ENCODE data around the gene JUN.

Gene JUN

DNA sequence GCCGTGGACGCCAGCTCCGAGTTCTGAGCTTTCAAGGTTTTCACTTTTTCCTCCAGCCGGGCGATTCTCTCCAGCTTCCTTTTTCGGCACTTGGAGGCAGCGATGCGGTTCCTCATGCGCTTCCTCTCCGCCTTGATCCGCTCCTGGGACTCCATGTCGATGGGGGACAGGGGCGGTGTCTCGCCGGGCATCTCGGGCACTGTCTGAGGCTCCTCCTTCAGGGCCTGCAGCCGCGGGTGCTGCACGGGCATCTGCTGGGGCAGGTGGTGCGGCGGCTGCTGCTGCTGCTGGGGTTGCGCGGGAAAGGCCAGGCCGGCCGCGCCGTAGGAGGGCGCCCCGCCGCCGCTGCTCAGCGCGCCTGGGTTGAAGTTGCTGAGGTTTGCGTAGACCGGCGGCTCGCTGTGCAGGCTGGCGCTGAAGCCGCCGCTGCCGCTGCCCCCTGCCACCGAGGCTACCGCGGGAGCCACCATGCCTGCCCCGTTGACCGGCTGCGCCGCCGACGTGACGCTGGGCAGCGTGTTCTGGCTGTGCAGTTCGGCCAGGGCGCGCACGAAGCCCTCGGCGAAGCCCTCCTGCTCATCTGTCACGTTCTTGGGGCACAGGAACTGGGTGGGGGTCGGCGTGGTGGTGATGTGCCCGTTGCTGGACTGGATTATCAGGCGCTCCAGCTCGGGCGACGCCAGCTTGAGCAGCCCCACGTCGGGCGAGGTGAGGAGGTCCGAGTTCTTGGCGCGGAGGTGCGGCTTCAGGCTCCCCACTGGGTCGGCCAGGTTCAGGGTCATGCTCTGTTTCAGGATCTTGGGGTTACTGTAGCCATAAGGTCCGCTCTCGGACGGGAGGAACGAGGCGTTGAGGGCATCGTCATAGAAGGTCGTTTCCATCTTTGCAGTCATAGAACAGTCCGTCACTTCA lies 1.4 kb downstream of the JUN start:
- peak; percentile 66 for DNase-seq

DNA sequence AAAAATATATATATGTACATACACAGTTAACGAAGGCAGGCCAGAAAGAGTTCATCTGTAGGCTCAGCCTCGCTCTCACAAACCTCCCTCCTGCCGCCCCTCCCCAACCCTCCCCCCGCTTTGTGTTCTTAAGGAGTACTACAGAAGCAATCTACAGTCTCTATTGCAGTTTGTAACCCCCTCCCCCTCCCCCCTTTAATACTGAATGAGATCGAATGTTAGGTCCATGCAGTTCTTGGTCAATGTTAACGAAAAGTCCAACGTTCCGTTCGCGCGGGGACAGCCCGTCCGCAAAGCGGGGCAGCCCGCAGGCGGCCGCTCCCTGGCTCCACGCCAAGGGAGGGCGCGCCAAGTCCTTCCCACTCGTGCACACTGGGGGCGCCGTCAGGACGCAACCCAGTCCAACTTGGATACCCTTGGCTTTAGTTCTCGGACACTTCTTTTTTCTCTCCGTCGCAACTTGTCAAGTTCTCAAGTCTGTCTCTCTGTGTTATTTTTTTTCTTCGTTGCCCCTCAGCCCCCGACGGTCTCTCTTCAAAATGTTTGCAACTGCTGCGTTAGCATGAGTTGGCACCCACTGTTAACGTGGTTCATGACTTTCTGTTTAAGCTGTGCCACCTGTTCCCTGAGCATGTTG lies 2.2 kb downstream of the JUN start:
- DNase-seq = peak; percentile 74

DNA sequence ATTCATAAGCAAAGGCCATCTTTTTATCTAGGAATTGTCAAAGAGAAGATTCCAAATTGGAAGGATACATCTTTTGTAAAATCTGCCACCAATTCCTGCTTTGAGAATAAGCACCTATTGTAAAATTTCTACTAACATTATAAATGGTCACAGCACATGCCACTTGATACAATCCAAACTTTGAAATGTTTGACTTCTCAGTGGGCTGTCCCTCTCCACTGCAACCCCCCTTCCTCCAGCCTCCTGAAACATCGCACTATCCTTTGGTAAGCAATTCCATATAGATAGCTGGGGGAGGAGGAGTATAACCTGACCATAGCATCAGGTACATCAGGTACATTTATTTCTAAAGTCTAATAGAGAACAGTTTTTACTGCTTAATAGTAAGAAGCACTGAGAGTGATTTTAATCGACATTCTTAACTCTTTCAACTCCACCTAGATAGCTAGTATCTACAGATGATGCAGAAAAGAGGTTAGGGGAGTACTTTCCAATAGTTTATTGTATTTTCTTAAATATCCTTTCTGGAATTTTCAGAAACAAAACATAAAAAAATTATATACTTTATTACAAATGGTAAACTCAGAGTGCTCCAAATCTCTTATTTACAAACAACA lies 2.9 kb downstream of the JUN start:
- no peak for DNase-seq

DNA sequence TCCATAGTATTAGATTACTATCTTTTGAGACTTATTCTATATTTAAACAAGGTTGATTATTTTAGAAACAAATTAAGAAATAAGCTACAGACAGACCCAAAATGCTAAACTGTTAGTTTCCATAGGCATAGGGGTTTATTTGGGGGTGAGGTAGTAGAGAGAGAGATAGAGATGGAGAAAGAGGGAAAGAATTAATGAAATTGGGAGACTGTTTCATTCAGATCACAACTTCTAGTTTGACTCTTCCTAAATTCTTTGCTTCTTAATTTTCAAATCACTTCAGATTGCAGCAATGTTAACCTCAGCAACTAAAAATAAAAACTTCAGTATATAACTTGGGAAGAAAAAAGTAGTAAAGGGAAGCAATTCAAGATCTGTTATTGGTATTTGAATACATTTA lies 3.4 kb downstream of the JUN start:
- no peak for DNase-seq

DNA sequence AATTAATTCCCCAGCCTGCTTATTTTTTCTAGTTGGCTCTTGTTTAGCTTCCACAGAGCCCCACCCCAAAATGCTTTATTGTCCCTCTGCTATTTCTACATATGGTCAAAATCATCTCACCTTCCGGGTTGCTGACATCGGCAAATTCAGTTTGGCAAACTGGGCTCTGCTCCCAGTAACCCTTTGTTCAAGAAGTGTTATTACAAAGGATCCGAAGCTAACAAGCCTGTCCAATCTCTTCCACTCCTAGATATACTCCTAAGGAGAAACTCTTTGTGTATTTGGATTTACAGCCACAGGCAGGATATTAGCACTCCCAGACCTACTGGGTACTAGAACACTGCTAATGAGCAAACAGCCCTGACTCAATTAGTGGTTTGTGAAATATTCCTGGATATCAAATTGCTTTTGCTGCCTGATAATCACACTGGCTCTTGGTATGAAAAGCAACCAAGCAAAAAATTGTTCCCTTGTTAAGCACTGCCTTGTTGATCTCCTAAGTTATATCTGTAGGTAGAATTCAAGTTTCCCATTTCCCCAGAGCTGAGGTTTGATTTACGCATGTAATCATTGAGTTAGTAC lies 4.0 kb downstream of the JUN start:
- DNase-seq = peak; percentile 21

DNA sequence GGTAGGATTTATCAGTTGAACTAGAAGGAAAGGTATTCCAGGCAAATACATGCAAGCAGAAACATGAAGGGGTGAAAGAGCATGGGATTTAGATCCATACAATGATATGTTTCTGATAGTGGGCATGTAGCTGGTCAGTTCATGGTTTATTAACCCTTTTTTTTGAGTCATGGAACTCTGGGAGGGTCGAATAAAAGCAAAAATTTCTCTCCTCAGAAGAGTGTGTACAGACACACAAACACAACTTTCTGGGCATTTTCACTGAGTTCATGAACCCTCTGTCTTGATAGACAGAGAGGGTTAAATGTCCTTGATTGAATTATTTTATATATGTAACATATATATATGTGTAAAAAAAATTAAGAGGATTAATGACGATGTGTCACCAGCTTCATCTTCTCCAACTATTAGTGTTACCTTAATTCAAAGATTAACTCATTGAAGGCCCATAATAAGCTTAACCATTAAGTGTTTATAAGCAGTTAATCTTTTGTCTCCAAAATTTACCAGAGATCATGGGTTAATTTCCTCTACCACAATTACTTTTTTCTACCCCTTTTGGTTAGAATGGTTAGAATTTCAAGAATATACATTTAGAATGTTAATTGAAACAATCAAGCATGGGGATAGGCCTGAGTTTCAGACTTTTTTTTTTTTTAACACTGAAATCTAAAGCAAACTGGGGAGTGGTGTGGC lies 4.6 kb downstream of the JUN start:
- DNase-seq = no peak

DNA sequence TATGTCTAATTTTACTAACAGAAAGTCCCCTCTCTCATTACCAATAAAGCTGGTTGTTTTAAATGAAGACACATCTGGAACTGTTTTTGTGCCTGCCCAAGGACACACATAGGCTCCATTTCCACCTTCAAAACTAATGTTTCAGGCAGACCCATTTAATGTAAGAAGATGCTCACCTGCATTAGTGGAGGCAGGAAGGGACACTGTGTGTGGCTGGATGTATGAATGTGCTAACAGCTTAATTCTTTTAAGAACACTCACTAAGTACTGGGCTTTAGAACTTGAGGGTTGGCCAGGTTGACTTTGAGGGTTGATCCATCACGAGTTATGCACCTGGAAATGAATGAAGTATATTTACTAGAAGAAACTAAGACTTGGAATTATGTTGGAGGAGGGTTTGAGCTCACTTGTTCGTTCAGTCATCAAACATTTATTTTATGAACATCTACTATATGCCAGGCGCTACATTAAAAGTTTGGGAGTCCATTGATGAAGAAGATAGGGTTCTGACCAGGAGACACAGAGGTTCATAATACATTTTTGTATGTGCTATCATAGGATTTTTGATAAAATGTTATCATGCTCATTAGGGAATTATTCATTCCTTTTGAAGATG lies 5.4 kb downstream of the JUN start:
- no peak for DNase-seq

DNA sequence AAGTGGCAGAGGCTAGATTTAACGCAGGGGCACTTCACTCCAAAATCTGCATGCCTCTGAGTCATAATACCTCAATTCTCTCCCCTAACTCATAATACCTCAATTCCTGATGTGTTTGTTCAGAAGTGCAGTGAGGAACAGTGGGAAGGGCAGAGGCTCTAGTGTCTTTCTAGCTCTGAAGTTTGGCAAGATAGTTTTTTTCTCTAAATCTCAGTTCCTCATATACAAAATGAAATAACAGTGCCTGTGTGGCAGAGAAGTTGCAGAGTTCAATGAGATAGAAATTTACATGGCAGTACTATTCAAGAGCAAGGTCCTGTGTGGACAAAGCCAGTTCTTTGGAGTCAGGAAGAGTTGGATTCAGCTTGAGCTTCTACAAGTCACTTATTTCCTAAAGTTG lies 9.8 kb downstream of the JUN start:
- DNase-seq = peak; percentile 45

DNA sequence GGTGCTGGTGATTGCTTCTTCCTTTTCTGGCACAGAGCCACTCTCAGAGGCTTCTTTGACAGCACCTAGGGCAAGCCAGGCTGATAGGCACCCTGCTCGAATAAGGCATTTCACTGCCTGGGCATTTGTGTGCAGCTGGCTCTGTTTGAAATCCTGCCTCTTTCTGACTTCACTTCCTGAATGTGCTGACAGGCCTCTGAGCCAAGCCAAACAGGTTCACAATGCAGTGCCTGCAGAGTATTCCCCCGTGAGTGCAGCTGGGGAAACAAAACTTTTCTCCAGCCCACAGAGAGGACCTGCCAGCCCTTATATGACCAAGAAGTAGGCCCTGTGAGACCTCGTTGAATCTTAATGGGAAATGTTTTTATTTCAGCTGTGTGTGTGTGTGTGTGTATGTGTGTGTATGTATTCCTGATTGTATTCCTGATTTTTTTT lies 10.4 kb downstream of the JUN start:
- DNase-seq = peak; percentile 33

DNA sequence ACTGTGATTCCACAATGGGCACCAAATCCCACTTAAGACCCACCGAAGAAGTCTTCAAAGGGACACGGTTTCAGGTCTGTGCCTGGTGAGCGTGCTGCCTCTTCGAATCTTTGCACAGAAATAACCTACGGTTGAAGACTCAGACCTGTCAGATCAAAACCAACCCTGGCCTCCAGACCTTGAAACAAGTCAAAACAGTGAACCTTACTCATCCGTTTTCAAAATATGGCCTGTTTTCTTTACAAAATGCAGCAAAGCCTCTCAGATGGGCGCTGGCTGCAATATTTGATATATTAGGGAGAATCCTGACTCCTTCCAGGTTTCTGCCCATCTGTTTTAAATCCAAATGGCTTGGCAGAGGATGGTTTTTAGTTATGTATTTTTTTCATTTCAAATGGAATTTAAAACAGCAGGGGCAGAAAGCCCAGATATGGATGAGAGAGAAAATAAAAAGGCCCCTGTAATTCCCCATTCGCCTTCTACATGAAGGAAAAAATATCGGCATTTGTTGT lies 14.0 kb downstream of the JUN start:
- DNase-seq = no peak

DNA sequence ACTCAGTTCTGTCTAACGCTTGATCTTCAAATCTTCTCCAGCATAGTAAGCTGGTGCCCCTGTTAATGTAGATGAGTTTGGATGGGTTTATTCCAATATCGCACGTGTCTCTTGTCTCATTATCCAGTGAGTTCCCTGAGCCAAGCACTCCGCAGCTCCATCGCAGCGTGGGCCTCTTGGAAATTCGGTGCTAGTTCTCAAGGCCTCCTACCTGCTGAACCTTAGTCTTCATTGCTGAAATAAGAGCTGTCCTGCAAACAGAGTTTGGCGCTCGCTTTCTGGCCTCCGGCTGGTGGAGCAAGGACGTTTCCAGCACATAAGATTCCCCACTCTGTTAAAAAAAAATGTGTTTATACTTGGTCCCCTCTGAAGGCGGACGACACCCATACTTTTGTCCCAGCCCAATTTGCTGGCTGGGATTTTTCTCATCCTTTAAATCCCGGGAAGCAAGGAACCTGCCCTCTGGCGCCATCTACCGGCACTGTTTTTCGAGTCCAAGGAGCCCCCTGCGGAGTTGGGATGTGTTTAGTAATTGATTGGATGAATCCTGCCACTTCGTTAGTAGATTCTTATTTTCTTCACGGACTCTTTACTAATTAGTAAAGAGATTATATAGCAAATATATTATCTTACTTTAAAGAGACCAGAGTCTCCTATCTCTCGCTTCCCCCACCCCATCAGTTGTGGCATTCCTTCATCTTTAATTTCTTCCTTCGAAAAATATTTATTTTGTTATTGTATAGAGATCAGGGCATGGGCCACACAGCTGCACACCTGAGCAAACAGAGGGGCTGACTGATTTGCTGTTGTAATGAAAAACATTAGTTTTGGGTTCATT lies 14.7 kb downstream of the JUN start:
- peak; percentile 44 for DNase-seq

DNA sequence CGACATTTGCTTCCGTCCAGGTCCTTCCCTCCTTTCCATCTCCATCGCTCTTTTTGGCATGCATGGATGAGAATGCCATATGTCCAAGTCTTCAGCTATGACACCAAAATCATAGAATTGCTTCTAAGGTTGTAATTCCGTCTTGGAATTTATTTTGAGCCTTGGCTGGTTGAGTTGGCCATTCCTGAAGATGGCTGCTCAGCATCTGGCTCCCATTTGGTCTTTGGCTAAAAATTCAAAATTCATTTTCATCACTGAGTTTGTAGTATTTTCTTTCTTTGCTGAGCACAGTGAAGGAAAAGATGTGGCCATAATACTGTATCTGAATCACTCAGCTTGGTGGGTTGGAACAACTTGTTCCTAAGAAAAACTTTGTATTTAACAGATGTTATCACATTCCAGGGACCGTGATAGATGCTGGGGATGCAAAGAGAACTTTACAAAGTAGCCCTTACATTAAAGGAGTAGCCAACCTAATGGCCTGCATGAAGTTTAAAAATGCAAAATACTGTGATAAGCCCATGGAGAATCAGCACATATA lies 15.6 kb downstream of the JUN start:
- no peak for DNase-seq

DNA sequence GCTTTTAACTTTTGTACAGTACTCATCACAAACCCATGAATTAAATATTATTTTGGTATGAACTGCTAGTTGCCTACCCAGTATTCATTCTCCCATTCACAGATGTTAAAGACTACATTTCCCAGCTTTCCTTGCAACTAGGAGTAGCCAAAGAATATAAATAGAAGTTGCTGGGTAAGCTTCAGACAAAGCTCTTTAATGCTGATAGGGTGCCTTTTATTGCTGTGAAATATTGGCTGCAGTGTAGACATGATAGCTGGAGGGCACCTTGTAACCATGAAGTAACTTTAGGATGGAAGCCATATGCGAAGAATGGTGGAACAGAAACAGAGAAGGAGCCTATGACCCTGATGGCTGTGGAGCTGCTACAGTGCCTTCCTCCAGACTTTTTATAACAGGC lies 16.7 kb downstream of the JUN start:
- DNase-seq = no peak

DNA sequence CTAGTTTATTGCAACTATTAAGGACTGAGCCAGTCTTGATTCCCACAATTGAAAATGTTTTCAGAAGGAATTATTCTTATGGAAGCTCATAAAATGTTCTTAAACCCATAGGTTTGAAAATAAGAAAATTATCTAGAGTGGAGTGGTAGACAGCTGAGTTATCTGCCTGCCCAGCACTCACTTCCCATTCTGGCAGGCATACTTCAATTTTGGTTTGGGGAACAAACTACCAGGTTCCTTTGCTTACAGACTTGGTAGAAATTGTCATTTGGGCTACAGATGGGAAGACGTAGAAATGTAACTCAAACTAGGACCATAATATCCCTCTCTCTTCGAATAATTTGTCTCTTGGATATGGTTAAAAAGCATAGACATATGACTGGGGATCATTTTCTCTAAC lies 18.4 kb downstream of the JUN start:
- DNase-seq = no peak

DNA sequence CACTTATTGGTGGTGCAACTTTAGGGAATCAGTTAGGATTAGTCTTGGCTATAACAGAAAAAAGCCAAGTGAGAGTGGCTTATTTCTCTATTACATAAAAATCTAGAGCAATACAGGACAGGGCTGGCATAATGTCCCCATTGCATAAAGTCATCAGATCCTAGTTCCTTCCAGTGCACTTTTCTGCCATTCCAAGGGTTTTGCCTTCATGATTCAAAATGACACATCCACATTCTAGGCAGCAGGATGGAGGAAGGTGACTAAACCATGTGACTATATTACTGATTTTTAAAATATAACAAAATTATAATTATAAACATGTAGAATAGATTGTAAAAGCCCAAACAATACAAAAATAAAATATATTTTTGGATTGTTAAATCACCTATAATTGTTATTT lies 18.8 kb downstream of the JUN start:
- peak; percentile 40 for DNase-seq

DNA sequence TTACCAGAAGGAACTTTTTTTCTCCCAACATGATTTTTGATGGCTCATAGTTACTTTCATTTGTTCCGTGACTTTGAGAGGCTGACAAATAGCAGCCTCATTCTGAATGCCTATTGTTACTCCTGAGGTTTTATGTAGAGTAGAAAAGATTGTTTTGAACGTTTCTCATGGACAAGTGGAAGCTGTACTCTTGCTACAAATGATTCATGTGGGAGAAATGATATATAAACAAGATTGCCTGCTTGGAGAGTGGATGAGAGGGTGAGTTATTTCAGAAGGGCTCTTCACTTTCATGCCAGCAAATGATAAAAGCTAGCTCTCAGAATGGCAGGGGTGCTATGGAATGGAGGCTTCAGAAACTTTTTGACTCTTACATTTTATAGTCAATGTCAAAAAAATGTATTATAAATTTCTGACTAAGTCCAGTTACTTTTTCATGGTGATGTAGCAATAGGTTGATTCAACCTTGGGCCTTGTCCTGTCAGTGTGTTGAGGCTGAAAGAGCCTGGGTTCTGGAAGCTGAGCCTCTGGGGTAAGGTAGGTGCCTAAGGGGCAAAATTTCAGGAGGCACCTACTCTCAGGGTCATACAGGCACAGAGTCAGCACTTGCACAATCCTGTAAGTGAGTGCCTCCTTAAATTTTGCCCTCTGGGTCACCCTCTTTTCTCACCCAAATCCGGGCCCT lies 19.4 kb downstream of the JUN start:
- DNase-seq = no peak

DNA sequence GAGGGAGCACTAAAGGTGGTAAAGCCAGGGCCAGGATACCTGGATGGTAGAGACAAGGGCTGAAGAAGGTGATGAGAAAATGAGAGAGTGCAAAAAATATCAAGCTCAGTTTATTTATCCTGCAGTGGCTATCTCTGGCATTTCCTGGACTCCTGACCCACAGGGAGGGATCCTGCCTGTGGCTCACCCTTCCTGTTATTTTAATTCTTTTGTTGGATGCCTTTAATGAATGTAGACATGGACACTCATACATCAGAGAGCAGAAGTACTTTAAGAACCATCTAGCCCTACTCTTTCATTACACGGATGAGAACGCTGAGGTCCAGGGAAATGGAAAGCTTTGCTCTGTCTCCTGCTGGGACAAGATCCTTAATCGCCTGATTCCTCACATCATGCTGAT lies 20.6 kb downstream of the JUN start:
- no peak for DNase-seq

DNA sequence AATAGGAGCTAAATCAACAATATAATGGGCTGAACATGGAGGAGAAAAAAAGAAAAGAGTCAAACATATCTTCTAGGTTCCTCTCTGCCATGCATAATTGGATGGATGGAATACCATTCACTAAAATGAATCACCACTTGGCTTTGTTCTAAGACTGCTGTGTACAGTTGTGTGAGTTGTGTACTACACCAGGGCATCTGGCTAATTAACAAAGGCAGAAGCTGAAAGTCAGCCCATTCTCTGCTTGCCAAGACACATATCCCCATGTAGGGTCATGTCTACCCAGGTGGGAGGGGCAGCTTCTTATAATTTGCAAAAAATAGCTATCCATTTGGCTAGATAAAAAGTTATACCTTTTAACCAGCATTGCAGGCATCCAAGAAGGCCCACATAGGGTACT lies 21.0 kb downstream of the JUN start:
- DNase-seq = no peak

DNA sequence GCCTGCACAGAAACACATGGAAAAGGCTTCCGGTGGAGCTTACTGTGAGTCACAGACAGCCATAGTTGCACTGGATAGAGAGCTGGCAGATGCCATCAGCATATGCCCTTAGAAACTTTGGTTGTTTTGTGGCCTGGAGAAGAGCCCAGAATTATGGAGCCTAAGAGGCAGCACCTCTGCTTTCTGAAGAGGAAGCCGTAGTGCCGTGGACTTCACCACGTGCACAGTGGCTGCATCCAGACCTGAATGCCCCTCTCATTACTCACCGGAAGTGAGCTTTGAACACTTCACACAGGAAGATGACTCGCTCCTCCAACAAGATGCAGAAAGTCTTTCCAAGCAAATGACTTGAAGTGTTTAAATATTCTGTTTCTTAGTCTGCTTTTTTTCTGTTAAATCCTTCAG lies 28.4 kb downstream of the JUN start:
- DNase-seq = peak; percentile 78

DNA sequence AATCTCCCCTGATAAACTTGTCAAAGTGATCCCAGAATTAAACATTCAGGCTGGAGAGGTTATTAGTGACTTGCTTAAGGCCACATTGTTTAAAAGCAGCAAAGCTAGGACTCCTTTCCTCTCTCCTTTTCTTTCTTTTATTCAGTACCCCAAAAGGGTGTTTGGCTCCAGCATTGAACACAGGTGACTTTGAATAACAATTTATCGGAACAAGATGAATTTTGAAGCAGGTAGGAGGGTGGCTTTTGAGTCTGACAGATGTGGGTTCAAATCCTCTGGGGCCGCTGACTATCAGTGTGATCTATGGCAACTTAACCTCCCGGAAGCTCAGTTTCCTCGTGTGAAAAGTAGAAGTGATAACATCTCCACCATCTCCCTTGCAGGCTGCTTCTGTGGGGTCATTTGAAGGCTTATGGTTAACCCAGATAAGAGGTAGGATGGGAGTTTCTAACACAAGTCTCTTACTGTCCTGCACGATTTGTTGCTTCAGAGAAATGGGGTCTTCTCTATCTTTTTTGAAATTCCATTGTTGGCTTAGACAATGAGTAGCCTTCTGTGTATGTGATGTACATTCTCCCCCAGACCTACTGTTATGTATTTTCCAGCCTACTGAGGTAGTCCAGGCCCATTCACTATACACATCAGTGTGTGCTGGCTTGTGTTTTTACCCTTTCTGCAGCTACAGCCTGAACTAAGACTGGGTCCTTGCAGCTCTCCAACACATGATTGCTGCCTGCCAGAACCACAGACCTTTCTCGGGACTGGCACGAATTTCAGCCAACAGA lies 29.0 kb downstream of the JUN start:
- no peak for DNase-seq
